HG03378 (cell line): ENCODE measurements around the gene GAK.

ENCODE experiments used
- ATAC-seq: cut with Tn5 transposase; IDR thresholded peaks from one replicate; pipeline ENCODE4 v1.9.1; 2021; ENCODE audit warnings: mild to moderate bottlenecking, moderate library complexity; ENCODE audit not compliant: unreplicated experiment

GAK gene

DNA sequence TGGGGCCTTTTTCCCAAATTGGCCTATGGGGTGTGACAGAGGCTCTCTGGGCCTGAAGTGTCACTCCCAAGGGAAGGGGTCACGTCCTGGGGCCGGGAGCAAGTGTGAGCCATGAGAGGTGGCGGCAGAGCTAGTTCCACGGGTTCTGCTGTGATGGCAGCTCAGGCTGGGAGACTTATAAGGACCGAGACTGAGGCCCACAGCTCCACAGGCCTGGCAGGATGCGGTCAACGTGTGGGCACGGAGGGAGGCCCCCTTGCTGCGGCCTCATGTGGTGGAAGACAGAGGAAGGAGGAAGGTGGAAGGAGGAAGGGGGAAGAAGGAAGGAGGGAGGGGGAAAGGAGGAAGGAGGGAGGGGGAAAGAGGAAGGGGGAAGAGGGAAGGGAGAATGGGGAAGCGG is 99.0 kb downstream of the GAK start:
- ATAC-seq: no peak

DNA sequence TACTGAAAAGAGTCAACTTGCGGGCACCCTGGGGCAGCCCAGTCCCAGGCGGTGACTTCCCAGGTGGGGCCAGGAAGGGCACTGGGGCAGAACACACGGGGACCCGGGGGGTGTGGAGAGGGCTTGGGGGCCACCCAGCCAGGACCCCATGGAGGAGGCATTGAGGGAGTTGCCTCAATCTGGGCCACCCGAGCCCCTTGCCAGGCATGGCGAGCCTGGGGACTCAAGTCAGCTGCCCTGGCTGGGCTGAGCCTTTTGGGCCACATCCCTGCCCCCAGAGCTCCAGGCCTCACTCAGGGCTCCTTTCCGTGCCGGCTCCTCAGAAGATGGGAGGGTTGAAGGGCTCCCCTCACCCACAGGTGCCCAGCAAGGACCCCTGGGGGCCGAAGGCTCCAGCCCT is 99.6 kb downstream of the GAK start:
- no peak for ATAC-seq

DNA sequence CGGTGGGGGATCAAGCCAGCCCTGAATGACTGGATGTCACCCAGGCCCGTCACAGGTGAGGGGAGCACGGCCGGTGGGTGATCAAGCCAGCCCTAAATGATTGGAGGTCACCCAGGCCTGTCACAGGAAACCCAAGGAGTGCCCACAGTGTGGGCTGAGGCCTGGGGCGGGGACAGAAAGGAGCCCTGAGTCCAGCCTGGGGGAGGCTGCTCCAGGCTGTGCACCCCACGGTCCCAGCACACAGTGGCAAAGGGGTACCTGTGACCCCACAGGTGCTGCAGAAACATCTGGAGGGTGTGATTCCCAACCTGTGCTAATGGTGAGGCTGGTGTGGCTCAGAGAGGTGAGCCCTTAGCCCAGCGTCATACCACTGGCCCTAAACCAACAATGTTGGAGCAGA is 100.0 kb downstream of the GAK start:
- no peak for ATAC-seq

DNA sequence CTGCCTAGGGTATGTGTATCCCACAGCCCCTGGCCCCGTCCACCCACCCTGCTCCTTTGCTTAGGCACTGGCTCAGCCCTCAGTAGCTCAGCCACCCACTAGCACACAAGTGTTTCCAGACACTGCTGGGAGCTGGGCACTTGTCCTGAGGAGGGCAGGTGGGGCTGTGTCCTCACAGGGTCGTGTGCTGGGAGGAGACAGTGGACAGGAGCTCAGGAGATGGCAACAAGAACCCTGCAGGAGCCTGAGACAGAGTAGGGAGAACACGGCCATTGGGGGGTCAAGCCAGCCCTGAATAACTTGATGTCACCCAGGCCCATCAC is 100.7 kb downstream of the GAK start:
- no peak for ATAC-seq

DNA sequence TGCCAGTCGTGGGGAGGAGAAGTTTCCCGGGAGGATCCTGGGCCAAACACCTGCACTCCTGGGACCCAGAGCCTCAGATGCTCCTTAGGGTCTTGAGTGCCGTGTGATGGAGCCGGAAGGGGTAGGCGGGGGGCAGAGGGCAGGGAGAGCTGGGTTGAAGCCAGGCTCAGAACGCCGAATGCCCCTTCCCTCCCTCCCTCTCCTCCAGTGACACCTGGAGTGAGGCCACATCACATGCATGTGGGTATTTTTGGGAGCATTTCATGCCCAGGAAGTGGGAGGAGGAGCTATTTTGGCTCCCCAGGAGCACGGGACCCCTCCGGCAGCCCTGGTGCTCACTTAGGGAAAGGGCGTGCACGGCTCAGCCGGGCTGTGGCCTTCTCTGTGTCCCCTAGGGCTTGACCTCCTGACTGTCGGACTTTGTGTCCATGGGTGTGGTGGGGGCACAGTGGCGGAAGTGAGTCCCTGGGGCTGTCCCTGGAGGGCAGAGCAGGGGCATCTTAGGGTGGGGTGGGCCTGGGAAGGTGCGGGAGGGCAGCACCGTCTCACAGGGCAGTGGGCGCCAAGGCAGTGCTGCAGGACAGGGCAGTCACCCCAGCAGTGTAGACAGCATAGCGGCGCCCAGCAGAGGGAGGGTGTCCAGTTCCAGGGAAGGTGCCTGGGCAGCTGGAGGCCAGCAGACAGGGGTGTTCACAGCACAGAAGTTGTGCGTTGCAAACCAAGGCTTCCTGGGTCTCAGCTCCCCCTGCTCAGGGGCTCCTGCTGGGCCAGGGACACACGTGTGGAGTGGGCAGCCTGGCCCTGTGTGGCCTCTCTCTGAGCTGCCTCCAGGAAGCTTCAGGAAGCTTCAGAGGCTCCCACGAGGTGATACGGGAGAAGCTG is 101.3 kb downstream of the GAK start:
- no peak for ATAC-seq

DNA sequence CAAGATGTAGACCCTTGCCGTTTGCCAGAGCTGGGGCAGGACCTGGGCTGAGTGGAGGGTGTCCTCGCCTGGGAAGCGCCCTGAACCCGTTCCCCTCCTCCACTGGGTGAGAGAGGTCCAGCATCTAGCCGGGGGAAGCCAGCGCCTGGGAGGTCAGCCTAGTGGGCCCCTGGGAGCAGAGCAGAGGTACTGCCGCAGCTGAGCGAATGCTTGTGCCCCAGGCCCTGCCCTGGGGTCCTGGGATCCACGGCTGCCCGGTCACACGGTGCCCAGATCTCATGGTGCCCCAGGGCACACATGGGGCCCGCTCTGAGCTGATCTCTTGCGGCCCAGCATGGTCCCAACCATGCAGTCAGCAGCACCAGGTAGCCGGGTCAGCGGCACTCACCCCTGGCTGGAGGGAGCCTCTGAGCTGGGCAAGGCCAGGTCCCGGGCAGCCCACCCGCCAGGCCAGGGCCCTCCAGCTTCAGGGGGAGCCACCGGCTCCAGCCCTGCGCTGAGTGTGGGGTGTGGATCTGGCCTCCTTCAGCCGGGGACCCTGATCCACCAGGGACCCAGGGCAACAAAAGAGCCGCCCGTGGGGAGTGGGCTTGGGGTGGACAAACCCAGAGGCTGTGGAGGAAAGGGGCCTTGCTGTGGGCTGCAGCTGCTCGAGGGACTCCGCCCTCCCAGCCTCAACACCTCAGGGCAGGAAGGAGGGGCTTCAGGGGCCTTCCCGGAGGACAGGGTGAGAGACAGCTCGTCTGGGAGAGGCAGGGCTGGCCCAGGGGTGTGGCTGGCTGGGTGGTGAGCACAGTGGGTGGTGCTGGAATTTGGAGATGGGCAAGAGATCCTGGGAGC is 102.1 kb downstream of the GAK start:
- no peak for ATAC-seq

DNA sequence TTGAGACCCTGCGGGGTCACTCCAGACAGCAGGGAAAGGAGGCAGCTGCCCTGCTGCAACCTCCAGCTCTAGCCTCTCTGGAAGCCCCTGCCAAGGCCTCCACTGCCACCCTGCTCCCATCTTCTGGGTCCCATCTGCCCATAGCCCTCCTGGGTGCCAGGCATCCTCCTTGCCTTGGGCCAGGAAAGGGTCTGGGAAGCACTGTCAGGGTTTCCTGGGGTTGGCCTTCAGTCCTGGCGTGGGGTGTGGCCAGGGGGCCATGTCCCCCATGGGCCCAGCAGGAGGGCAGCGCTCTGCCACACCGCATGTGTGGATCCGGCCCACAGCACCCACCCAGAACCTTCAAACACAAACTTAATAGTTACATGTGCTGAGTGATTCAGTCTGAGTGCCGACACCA is 102.8 kb downstream of the GAK start:
- ATAC-seq: no peak

DNA sequence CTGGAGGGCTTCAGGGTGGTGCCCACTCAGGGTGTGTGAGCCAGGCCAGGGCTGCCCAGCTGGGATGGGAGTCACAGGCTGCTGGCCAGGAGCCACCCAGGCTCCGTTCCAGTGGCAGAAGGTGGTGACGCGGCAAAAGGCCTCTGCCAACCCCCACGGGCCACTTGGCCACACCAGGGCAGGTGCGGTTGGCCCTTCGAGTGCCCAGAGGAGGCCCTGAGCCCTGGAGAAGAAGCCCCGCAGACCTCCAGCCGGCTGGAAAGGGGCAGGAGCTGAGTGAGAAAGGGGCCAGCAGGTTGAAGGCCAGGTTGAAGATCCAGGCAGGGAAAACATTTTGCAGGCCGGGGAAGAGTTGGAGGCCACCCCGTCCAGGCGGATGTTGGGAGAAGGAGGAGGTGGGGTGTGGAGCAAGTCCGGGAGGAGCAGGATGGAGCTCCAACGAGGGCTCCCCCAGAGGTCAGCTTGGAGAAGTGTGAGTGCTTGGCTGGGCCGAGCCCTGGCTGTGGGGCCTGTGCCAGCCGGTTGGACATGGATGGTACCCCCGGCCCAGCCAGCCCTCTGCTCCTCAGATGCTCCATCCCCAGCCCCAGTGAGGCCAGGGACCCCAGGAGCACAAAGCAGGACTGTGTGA is 103.4 kb downstream of the GAK start:
- no peak for ATAC-seq

DNA sequence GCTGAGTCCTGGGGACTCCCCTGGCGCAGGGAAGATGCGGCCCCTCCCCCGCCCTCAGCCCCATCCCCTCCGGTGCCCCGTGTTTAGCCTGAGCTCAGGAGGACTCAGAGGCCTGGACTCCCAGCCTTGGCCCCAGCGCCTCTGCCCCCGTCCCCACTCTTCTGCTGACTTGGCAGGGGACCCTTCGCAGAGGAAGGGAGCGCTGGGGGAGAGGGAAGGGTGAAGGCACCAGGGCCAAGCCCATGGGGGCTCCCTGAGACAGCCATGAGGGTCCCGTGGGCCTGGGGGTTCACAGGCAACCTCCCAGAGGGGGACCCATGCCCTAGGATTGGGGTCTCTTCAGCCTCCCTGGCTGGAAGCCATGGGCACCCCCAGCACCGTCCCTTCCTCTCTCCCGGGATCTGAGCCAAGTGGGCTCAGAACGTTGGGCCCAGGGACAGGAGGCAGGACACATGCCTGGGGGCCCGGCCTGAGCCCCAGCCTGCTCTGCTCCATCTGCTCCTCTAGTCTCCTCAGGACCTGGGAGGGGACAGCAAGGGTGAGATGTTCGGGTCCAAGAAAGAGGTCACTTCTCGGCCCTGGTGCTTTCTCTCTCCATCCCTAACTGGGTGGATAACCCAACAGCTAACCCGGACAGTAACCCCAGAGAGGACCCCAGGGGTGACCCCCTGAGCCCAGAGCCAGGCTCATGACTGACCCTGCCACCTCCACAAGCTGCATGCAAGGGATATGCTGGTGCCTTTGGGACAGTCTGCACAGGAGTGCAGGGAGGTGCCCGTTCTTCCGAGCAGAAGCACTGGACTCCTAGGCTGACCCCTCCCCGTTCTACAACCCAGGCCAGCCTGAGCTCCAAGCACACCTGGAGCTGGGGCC is 104.7 kb downstream of the GAK start:
- no peak for ATAC-seq

DNA sequence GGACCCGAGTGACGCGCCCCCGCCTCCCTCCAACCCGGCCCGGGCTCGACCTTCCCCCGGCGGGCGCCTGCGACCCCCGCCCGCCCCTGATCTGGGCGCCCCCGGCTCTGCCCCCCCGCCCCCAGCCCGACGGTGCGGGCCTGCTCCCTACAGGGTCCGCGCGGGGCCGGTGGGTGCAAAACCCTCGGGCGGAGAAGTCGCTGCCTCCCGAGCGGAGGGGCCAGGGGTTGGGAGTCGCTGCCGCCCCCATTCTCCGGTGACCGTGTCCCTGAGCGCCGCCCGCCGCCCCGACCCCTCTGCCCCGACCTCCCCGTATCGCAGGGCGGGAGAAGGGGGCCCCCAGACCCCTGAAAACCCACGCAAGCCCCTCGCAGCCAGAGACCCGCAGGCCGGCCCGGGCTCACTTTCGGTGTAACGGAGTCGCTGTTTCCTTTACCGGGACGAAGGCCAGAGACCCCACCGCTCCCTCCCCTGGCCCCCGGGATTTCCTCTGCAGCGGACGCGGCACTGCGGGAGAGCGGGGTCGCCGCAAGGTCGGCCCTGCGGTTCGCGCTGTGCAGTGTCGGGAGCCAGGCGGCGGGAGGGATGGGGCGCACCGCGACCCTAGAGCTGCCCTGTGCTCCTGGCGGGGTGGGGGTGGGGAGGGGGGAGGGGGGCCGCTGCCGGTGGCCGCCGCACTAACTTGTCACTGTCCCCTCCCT is 105.5 kb downstream of the GAK start:
- no peak for ATAC-seq

DNA sequence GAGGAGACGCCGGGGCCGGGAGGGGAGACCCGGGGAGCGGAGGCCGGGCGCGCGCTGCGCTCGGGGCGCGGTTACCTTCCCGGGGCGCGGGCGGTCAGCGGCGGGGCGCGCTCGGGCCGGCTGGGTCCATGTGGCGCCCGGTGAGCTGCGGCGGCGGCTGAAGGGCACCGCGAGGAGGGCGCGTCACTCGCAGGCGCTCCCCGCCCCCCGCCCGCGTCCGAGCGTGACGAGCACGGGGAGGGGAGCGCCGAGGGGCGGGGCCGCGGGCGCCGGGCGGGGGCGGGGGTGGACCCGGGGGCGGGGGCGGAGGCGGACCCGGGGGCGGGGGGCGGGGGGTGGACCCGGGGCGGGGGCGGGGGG is 106.2 kb downstream of the GAK start, which contains the start of gene CPLX1:
Gene CPLX1 (minus strand): TSS at position 159 of the 360 bp plus-strand sequence. CDS start 1,607 bp downstream, outside the sequence.
- no peak for ATAC-seq

DNA sequence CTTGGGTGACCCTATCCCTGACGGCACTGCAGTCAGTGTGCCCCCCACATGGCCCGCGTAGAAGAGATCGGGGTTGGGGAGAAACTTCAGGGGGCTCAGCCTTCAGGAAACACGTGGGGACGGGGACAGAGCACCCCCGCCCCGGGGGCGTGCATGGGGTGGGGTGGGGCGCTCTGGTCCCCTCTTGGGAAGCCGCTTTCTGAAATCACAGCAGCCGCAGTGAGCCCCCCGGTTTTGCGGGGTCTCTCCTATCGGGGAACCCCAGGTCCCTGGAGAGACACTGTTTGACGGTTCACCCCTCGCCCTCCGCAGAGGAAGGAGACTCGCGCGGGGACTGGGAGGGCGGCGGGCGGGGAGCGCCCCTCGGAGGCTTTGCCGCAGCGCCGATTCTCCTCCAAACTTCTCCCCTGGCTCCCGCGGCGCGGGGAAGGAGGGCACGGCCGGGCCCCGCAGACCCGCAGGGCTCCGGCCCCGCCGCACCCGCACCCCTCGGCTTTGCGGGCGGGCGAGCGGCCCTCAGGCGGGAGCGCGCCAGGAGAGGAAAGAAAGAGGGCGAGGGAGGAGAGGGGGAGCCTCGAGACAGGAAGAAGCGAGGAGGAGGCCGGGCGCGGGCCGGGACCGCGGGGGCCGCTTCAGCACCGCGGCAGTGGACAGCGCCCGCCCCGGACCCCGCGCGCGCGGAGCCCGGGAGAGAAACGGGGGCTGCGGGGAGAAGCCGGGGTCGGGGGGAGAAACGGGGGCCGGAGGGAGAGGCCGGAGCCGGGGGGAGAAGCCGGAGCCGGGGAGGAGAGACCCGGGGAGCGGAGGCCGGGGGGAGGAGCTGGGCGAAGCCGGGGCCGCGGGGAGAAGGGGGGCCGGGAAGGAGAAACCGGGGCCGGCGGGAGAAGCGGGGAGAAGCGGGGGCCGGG is 106.8 kb downstream of the GAK start:
- ATAC-seq: no peak

DNA sequence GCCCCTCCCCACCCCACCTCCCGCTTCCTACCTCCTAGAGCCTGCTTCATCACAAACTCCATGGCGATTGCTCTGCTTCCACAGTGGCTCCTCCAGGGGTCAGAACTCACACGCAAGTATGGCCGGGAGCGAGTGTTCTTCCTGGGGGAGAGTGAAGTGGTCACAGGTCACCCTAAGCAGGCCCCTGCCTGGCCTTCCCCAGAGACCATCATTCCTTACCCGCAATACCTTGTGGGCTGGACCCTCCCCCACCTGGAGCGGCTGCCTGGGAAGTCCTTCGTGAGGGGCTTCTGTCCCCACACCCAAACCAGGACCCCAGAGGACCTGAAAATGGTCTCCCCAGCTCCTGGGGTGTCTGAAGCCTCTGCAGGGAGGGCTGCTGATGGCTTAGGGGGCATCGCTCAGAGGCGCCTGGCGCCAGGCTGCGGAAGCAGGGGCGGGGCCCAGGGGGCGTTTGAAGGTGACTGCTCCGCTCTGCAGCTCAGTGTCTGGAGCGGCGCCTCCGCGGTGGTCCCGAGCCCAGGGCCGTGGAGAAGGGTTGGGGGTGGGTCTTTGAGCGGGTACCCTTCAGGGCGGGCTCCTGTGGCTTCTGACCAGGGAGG is 107.6 kb downstream of the GAK start:
- ATAC-seq: no peak

DNA sequence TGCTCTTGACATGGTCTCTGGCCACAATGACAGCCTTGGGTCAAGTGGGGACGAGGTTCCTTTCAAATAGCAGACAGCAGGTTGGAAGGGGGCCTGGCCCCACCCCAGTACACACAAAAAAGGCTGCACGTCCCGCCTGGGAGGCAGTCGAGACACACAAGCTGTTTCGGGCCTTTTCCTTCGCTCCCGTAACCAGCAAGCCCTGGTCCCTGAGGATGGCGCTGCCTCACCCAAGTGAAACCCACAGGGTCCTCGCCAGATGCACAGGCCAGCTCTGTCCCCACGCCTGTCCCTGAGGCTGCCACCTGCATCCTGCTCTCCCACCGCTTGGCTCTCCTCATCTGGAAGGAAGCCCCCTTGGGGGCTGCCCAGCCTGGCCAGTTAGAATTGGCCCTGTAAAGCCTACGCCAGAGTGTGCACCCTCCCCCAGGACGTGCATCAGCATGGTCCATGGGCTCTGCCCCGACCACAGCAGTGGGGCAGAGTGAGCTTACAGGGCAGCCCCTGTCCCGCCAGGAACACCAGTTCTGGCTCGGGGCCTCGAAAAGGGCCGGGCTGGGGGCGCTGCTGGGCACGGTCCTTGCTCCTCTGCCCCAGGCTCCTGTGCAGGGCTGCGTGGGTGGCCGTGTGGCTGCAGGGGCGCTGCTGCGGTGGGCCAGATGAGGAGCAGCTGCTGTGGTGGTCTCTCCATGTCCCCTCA is 108.2 kb downstream of the GAK start:
- no peak for ATAC-seq

DNA sequence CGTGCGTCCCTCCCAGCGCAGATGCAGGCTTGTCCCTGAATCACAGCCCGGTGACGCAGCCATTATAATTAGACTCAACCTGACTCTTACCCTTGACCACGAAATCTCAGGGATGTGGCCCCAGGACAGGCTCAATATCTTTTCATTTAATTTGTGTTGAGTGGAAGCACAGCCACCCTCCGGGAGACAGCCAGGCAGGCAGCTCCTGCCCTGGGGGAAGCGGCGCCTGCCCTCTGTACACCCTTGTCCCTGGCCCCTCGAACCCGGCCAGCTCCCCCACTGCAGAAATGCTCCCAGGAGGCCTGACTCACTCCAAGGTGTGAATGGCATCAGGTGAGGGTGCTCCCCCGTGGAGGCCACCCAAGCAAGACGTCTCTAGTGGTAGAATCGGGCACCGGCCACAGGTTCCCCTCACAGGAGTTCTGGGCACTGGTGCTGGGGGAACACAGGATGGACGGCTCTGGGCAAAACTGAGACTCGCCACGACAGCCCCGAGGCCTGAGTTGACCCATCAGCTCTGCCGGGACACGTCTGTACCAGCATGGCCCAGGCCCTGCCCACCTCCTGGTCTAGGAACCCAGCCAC is 108.8 kb downstream of the GAK start:
- ATAC-seq: no peak

DNA sequence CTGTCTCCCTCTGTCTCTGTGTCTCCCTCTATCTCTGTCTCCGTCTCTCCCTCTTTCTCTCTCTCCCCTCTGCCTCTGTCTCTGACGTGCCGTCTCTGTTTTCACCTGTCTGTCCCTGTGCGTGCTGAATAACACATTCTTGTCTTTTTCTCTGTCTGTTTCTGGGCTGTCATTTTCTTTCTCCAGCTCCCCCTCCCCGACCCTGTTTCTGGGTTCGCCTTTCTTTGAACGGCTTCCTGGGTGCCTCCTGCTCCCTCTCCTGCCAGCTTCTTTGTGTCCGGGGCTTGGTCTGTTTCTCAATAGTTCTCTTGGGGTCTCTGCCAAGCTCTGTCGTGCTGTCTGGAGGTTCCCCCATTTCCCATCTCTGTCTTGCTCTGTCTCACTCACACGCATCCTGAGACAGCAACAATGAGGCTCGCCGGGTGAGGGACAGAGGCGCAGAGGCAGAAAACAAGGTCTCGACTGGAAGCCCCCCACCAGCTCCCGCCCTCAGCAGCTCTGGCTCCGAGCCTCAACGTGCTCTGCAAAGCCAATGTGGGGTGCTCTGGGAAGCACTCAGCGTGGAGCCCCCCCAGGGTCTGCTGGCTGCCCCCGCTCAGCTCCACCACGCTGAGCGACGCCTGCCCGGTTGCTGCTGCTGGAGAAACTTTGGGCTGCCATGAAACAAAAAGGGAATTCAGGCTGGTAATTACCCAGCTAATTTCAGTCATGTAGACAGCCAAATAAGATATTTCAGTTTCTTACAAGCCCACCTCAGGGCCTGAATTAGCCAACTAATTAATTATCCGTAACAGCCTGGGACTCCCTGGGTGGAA is 109.5 kb downstream of the GAK start:
- ATAC-seq: no peak

DNA sequence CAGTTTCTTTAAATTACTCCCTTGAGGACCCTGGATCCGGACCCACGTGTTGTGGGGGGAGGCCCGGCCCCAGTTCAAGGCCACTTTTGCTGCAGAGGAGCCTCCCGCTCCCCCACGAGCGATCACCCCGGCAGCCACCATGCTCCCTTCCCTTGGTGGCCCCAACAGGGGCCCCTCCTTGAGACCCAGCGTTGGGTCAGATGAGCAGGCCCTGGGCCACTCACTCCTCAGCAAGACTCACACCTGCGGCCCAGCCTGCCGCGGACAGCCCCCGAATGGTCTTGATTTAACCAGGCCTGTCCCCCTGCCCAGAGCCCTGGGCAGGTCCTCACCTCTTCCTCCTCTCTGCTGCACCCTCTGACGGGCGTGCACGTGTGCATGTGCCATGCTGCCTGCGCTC is 110.5 kb downstream of the GAK start:
- no peak for ATAC-seq
